NCI-H526 (cell line): ENCODE measurements around the gene FLRT3.

Experiments
- DNase-seq, 2 experiments: peaks; one replicate each; lab custom pipeline; 2025; lab: John Stamatoyannopoulos, UW

FLRT3 gene

DNA sequence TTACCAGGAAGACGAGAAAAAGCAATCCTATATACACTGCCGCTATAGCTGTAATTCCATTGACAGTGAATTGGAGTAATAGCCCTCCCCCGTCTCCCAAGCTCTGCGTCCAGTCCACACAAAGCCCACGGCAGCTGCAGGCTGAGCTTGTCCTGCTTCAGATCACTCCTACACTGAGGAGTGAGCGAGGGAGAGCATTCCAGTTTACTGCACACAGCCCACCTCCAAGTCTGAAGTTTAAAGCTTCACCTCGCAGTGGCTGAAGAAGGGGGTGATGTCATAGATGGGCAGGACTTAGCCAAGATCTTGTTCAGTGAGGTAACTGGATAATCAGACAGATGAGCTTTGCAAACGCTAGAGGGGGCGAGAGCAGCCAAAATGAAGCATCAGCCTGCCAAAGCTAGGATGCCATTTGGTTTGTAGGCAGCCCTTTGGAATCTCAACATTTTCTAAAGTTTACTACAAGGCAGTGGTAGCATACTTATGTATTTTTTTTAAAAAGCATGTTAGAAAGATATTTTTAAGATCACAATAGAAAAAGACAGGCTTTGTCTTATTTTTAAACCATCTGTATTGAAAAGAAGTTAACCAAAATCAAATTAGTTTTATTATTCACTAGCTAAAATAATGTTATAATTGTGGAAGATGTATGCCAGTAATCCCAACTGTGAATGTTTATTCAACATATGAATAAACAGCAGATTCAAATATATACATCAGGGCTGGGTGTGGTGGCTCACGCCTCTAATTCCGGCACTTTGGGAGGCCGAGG is at the start of gene FLRT3:
TSS of gene FLRT3 (minus strand) at position 213 of the 772 bp plus-strand sequence. CDS start 10,106 bp downstream, outside the sequence.
- peak; percentile 63 to 84 for DNase-seq

DNA sequence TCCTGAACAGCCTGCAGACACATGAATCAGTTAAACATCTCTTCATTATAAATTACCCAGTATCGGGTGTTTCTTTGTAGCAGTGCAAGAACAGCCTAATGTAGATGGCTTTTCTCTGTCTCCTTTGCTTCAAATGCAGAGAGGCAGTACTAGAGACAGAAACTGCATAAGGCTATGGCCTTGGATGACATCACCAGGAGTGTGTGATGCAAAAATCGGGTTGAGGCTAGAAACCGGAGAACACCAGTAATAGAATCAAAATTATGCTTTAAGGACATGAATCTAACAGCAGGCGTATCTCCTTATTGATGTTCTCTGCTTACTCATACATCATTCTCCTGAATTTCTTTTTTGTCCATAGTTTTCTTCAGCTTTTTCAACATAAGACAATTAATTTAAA is 49.3 kb upstream of the FLRT3 start:
- no peak for DNase-seq

DNA sequence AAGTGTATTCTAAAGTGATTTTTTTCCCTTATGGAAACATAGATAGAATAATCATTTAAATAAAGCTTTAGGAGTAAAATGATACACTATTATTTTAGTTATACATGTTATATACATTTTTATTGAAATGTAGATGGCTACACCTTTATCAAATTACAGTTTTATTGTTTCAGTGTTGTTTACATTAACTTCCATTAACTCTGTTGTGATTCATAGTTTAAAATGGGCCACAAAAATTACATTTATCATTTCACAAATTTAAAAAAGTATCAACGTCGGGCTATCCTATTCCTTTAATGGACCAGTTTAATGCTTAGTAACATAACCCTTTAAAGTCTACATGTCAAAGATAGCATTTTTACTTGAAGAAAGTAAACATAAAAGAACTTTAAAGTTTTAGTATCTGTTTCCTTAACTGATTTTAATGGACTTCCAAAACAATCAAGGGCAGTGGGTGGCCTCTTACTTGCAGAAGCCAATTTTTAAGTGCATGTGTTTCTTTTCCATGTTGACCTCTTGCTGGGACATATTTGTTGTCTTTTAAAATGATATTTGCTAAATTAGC is 47.8 kb upstream of the FLRT3 start:
- DNase-seq = no peak

DNA sequence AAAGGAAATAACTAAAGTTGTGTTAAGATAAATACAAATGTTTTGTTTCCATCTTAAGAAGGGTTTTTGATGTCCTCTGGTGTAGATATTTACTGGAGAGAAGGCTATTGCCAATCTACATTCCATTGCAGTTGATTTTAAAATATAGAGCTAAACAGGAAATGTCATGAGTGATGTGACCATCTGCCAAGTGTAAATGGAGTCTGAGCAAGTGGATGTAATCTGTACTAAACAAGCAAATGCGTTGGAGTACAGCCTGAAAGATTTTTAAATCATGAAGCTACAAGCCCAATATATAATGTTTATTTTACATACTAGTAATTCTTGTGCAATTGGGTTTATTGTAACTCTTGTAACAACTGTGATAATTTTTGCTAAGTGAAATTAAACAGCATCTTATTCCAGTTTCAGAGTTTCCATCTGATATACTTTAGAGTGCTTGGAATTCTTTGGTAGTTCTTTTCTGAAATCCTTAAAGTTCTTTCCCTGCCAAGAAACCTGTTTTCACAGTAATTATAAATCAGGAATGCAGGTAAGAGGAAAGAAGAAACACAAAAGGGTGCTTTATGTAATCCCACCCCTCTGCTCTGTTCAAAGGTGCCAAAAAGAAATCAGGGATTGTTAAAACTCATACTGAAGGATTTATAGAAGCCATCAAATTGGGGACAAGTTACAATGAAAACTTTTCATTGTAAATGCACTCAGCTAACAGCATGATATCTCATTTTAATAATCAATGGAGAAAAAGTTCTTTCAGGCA is 47.2 kb upstream of the FLRT3 start:
- DNase-seq = no peak

DNA sequence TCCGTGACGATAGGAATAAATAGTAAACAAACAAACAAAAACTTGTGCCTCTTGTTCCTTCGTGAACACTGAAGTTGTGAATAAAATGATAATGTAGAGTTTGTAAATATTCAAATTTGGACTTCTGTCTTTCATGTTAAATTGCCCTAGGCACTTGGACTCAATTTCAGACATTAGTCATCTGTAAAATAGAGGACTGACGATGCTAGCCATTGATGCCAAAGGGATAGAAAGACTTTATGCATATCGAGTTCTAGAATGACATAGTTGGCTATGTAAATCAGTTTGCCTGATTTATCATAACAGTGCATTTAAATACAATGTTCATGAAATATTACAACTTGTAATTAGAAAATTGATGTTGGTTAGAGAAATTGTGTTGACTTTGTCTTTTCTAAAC is 45.9 kb upstream of the FLRT3 start:
- DNase-seq = no peak

DNA sequence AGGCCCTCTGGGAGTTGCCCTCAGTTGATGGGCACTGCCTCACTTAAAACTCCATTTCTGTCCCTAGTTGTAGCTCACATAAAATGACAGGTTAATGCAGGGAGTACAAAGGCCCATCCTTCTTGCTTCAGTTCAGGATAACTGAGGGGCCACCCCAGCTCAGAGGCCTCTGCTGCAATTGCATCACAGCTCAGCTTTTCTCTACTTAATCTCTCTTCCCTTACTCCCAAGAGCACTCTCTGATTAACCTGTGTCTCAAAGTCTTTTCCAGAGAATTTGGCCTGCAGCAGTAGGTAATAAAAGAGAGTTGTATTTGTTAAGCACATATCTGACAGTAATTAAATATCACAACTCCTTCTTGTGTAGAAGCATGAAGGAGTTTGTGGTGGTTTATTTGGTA is 40.9 kb upstream of the FLRT3 start:
- DNase-seq = no peak

DNA sequence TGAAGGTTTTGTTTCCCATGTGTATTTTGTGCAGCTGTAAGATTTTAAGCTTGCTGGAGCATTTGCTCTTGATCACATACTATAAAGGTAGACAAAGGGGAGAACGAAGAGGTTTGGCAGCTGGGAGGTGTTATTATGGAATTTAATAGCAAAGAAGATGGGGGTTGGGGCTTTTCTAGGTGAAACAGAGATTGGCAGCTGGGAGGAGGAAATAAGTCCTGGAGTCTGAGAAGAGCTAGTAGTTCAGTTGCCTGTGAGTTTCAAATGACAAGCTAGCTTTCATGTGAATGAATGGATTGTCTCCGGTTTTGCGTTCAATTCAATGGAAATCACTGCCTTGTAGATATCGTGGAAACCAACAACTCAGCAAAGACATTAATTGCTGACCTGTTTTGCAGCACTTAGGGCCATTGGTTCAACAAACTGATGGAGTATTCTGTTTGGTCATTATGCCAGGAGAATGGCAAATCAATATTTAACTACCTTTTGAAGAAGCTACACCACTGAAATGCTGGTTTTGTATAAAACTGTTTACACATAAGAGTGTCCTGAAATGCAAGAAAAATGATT is 38.1 kb upstream of the FLRT3 start:
- no peak for DNase-seq

DNA sequence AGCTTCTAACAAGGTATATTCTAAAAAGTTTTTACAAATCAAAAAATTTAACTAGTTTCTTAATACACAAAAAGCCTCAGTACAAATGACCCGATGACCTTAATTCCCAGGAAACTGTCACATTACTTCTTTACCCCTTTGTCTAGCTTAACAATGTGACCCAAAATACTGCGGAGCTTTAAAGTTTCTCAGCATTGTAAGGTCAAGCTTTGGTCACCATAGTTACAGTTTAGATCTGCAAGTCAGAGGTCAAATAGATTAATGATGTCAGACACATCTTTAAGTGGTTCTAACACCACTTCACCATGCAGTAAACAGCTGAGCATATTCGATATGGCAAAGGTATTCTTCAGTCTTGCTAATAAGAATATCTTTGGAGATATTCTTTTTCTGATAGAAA is 36.8 kb upstream of the FLRT3 start:
- DNase-seq = no peak

DNA sequence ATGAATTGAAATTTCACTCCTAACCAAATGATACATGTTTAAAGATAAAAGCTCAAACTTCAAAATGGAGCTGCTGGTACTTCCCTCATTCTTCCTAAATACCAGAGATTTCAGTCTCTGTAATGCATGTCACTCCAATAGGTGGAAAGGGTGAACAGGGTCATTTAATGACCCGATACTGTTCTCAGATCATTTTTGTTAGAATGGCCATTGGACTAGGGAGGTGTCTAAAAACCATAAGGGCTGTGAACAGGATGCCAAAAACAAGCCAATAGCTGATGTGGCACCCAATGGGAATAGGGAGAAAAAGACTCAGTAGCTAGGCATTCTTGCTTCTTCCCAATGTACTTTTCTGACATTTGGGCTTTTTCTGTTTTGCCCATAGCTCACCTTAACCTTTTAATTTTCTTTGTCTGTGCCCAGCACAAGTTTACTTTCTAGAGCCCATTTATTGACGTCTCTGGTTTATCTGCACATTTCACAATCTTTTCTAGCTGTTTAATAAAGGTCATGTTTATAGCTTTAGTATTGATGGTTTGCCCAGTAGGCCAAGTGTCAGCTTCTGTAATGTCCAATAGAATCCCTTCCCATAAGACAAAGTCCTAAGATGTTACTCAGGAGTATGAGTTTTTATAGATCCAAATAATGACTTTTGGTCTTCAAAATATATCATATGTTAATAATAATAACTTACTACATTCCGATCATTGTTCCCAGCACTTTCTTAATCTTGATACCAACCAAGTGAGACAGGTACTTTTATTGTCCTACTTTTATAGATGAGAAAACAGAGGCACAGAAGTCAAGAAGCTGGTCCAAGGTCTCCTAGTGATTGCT is 24.3 kb upstream of the FLRT3 start:
- DNase-seq = no peak

DNA sequence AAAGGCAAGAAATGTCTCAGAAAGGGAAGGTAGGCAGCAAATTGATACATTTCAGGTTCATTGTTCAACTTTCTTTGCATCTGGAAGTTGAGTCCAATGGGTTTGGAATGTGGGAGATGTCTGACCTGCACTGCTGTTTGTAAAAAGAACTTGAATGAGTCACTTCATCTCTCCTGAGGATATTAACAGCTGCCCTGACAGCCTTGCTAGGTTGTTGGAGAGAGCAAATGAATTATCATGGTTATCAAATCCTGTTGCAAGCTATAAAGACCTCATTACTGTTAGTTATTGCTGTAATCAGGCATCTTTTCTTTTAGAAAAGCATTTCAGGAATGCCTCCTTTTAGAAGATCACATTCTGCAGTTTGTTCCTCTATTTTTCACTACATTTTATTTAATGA is 23.0 kb upstream of the FLRT3 start:
- DNase-seq = no peak

DNA sequence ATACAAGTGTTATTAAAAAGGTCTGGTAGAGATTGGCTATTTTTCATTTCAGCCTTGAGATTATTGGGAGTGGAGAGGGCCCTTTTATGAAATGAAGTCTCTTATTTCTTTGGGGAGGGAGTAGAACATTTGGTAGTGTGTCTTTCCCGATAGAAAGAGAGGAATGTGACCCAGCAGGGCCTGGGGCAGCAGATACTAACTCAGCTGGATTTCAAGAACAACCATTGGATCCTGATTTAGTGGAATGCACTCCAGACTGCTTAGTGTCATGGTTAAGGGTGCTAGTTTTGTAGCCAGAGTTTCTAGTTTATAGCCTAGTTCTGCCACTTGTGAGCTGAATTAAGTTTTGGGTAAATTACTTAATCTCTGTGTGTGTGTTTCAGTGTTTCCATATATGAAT is 18.4 kb upstream of the FLRT3 start:
- DNase-seq = no peak

DNA sequence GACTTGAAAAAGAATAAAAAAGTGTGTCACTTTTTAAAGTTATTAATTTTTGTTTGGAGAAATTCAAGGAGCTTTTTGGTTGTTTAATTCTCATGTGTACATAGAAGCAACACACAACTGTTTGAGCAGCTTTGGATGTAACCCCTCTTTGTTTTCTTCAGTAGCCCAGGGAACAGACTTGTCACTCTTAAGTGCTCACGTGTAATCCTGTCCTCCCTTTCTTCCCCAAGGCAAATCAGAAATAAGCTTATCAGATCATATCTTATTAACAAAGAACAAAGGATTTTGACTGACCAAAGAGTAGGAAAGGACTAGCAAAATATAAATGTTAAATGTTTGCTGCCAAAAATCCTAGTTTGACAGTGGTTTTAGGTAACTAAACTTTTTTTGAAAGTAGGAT is 7.3 kb upstream of the FLRT3 start:
- DNase-seq = peak; percentile 19 to 26

DNA sequence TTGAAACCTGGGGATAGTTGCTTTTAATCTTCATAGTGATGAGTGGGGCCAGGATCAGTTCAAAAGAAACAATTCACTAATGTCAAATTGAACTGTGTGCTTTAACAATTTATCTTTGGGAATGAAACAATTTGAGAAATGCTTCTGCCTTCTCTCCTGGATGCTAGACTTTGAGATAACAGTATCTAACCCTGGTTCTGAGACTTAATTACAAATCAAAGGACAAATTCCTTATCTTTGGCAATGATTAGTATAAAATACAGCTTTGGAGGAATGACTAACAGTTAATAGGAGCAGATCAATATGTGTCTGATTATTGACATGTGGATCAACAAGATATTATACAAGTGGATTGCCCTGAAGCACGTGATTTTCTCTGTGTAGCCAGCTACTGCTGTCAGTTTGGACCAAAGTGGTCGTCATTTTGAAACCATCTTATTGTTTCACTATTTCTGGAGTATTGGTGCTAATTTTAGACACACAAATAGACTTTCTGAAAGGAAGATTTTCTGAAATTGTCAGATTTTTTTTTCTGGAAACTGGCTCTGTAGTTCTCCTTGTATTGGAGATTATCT is 6.2 kb upstream of the FLRT3 start:
- DNase-seq = no peak

DNA sequence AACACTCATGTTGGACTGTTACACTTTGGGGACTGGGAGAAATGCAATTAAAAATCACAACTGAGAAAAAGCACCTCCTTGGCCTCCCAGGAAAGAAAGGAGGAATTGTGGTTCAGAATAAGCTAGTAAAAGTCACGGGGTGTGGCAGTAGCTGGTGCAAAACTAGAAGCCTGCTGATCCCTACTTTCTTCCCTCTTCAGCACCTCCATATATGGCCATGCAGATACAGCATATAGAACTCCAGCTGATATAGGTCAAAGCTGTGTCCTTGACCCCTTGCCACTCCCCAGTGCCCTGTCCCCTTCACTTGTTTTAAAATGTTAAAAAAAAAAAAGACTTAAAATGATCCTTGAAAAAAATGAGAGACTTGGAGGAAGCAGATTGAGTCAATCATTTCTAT is 5.5 kb upstream of the FLRT3 start:
- DNase-seq = no peak

DNA sequence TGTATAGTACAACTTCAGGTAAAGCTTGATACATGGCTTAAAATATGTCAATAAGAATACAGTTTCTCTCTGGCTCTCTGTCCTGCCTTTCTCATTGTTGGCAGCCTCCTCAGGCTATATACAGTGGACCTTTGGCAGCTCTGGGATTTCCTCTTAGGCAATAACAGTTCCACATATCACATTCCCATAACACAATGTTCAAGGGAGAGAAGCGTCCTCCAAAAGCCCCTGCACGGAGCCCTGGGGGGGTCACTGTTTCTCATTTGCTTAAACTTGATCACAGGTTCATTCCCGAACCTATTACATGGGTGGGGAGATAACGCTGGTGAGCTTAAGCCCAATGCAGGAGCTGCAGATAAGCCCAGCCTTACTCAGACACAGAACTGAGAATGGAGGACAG is 4.4 kb upstream of the FLRT3 start:
- DNase-seq = no peak

DNA sequence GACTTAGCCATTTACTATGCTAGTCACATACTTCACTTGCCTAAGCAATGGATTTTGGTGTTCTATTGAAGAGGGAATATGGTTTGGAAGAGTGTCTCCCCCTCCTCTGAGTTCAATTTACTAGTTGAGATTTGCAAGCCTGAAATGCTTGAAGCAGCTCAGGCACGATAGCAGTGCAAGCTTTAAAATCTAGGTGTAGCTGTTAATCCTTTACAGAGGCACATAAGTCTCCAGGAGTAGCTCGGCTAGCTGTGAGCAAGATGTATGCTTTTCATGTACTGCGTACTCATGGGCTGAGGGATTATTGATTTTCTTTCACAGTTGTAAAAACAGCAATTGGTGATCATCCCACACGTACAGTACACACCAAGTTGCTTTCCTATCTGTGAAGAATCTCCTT is 726 bp downstream of the FLRT3 start:
- DNase-seq = no peak

DNA sequence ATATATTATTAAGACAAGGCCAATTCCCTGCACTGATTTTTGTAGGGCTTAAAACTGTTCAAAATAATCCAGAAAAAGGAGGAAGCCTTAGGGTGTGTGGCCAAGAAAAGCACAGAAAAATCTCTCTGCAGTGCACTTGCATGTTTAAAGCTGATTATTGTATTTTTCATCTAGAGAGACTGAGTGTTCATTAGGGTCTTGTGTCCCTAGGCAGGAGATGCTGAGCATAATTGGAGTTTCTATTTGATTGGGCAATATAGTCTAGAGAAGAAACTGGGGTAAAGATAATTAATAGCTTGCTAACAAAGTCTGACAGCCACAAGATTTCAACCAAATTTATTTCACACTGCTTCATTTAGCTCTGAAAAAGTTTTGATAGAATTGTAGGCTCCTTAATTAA is 2.4 kb downstream of the FLRT3 start:
- DNase-seq = no peak

DNA sequence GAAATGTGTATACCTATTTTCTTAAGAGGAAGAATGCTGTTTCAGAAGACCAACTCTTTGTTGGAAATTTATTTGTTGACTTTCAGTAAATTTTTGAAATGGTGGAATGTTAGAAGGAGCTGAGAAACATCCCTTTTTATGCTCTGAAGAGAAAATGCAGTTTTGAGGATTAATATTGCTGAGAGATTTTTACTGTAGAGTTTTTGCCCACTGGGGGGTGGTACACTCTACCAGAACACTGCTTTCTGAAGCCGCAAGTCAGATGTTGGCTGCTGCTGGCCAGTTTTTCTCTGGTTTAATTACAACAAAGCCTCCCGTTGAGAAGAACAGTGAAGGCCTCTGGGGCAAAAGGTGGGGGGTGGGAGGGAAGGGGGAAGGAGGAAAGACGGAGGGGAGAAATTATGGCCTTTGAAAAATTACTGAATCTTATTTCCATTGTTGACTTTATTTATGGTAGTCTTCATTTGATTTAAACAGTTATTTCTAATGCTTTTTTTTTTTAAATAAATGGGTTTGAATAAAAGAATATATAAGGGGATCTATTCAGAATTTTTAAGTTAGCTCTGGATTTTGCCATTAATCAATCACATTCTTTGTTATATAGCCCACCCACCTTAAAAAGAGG is 3.0 kb downstream of the FLRT3 start:
- DNase-seq = peak; percentile 41 to 81

DNA sequence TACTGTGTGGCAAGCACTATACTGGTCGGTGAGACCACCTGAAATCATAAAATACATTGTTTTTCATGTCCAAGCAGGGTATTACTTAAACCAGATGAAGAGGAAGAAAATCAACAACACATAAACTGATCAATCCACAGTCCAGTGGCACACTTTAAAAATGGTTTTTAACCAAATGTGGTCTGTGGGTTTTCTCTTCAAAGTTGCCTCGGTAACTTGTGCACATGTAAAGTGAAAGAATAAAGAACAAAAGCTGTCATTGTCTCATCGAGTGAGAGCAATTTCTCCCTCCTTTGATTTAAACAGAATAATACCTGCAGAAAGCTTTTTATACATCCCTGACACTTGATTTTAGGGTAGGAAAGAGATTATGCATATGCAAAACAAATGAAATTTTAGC is 3.7 kb downstream of the FLRT3 start:
- DNase-seq = peak; percentile 18 to 37

DNA sequence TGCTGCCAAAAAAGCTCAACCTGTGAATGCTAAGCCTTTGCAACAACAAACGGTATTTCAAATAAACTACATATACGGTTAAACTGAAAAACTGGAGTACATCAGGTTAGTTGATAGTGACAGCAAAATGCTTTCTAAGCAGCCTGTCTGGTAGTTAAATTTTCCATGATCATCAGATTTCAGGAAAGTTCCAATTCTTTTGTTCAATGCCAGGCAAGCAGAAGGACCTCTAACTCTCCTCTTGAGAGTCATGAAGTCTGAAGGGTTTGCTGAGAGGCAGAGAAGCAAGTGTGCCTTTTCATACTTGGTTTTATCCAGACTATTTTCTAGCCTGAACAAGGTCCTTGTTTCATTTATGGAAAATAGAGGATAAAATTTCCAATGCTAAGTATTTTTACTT is 4.5 kb downstream of the FLRT3 start:
- no peak for DNase-seq

DNA sequence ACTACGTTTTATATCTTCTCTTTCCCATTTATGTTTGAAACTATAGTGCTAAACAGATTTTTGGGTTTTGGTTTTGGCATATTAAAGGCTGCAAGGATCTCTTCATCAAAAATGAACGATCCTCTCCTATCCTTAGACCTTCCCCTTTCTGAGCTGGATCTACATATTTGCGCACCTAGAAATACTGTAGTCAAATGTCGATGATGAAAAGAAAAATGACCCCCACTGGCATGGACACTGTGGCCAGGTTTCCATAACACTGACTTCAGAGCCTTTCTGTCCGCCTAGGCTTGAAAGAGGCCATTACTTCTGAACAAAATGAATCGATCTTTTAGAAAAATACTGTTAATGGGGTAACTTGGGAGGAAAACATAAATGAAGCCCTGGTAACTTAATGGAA is 5.8 kb downstream of the FLRT3 start:
- DNase-seq = peak; percentile 12 to 54
